ENCODE data around the gene GPR6. TPM values are rescaled to one million over a fixed set of nuclear protein-coding genes. Genes with fewer than 3 reads are reported as not detected.

The GPR6 gene
- total and polyA plus RNA-seq, 2 donors (not counting 3 experiments of a cell fraction or from before 2014, with no cell fraction given): not detected

DNA sequence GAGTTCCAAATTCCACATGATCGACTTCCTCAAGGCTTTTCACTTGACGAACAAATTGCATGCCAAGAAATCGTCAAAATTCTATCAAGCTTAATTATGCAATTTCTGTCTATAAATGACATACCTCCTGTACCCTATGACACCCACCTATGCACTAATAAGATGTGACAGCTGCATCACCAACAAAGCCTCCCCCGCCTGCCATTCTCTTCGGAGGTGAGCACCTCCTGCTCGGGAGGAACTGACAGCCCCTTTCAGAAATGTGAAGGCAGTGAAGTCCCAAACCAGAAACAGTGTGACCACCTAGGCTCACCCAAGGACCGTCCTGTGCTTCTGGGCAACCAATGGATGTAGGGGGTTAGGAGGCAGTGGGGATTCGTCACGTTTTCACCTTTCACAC, 37.1 kb downstream of the GPR6 start:
- H3K4me2 ChIP-seq (ENCODE audit: insufficient read depth, low read length): no peak overlapping the region
- H4K20me1 ChIP-seq (replicated peaks; ENCODE audit: control insufficient read depth, extremely low read depth, insufficient read depth, low read length): no peaks in the 10 kb centered on the region
- peaks cover under 1 to 2% of the 10 kb centered on the region in 2 experiments for H3K27me3 ChIP-seq (ENCODE audit: control insufficient read depth in 2 of 2, insufficient read depth in 2 of 2, low read length in 2 of 2)
- BruUV-seq (replicated peaks): no TSS peak
- no peak overlapping the region for H3K9ac ChIP-seq (replicated peaks; ENCODE audit: extremely low read depth, insufficient read depth, low read length)
- FAIRE-seq: no peak
- no peaks in the 10 kb centered on the region for H3K79me2 ChIP-seq (ENCODE audit: control insufficient read depth, insufficient read depth, low read length)
- no peaks in the 10 kb centered on the region for H3K4me1 ChIP-seq (ENCODE audit: control insufficient read depth, extremely low read depth, insufficient read depth, low read length)
- no peaks in the 10 kb centered on the region for H3K36me3 ChIP-seq (ENCODE audit: control insufficient read depth in 2 of 2, extremely low read depth in 1 of 2, insufficient read depth in 2 of 2, low read length in 2 of 2)
- no peak overlapping the region for H2AFZ ChIP-seq (ENCODE audit: low read depth, low read length)
- intact Hi-C loops (cut with micrococcal nuclease): no loop called here
- no peak overlapping the region for H3K27ac ChIP-seq (ENCODE audit: insufficient read depth, low read depth, low read length)
- dilution Hi-C loops (cut with MboI; ENCODE audit: extremely low pct_ligation_motif_present, low sequenced_read_pairs): no loop called here
- H3K9me3 ChIP-seq (replicated peaks; ENCODE audit: control insufficient read depth, insufficient read depth, low read length): no peaks in the 10 kb centered on the region
- H3K9me1 ChIP-seq (replicated peaks; ENCODE audit: control insufficient read depth, extremely low read depth, insufficient read depth, low read length): no peaks in the 10 kb centered on the region
- TF ChIP-seq EZH2 (IDR thresholded peaks at IDR 0.05; ENCODE audit: borderline replicate concordance, low read depth, low read length, severe bottlenecking) (no peak), GATA2 (IDR thresholded peaks at IDR 0.05; ENCODE audit: insufficient read depth, insufficient read length, low read depth, low read length) (no peak), POLR2AphosphoS5 (IDR thresholded peaks at IDR 0.05; ENCODE audit: insufficient read depth, low read depth, low read length) (no peak), FOS (IDR thresholded peaks at IDR 0.05; ENCODE audit: borderline replicate concordance, insufficient read depth, low read length) (no peak), MYC (IDR thresholded peaks at IDR 0.05; ENCODE audit: low read depth, low read length) (no peak)
- TF ChIP-seq, protein P1, sequence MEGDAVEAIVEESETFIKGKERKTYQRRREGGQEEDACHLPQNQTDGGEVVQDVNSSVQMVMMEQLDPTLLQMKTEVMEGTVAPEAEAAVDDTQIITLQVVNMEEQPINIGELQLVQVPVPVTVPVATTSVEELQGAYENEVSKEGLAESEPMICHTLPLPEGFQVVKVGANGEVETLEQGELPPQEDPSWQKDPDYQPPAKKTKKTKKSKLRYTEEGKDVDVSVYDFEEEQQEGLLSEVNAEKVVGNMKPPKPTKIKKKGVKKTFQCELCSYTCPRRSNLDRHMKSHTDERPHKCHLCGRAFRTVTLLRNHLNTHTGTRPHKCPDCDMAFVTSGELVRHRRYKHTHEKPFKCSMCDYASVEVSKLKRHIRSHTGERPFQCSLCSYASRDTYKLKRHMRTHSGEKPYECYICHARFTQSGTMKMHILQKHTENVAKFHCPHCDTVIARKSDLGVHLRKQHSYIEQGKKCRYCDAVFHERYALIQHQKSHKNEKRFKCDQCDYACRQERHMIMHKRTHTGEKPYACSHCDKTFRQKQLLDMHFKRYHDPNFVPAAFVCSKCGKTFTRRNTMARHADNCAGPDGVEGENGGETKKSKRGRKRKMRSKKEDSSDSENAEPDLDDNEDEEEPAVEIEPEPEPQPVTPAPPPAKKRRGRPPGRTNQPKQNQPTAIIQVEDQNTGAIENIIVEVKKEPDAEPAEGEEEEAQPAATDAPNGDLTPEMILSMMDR (IDR thresholded peaks at IDR 0.05; ENCODE audit: extremely low read depth in 1 of 2, insufficient read depth in 1 of 2, low read depth in 1 of 2, low read length in 2 of 2): no peak
- DNase-seq (ENCODE audit: low read depth, low spot score): no peak
- H3K4me3 ChIP-seq (replicated peaks in 1 of 3; ENCODE audit: insufficient read depth in 1 of 3, low read depth in 1 of 3, low read length in 3 of 3): no peak overlapping the region
- ChIA-PET POLR2A (no interaction called here), CTCF (interaction anchor here (3.2 kb wide), 1 partner anchor 24 kb away, joined by 19 read pairs; no protein-coding TSS in a partner anchor)
